K562 (cell line): ENCODE data around the gene RAB40B. TPM values are rescaled to one million over a fixed set of nuclear protein-coding genes. Genes with fewer than 3 reads are reported as not detected.

Experiments
- ATAC-seq: fragments of 200-7000 bp; cut with Tn5 transposase; 3 replicates; pipeline ENCODE4 v1.9.1; 2020; ENCODE audit warnings: moderate library complexity
- Bru-seq: library from RNA; stranded (reverse); fragments of 400-500 nt; gene quantifications from one replicate; lab custom pipeline; 2021; lab: Mats Ljungman, UMichigan
- BruChase-seq, 2 experiments: library from RNA; stranded (reverse); fragments of 400-500 nt; gene quantifications; one replicate each; lab custom pipeline; 2021; lab: Mats Ljungman, UMichigan
- BruUV-seq: library from RNA; stranded (reverse); fragments of 400-500 nt; replicated peaks from 2 replicates; lab custom pipeline; 2021; lab: Mats Ljungman, UMichigan
- CTCF ChIA-PET: fragments of 300-600 bp; formaldehyde crosslinking; extraction: SDS; loops from one replicate; lab custom pipeline; 2021; ENCODE audit warnings: low intra/inter-chr PET ratio; lab: Yijun Ruan, JAX
- POLR2A ChIA-PET: fragments of 300-600, 350-650 bp; sonication (Branson Sonifier 250); formaldehyde crosslinking; extraction: SDS; loops from one replicate; lab custom pipeline; 2021; ENCODE audit warnings: antibody characterized with exemption, inconsistent platforms; lab: Yijun Ruan, JAX
- DNase-seq, 4 experiments: peaks; one replicate each; pipeline versions ENCODE4 v3.0.0 to v3.0.0-alpha.2; 2011 to 2018; ENCODE audit warnings: low spot score in 3 of 4, mixed read lengths in 3 of 4; ENCODE audit errors: extremely low read depth in 1 of 4
- FAIRE-seq: peaks from 2 replicates; lab custom pipeline; 2011; peaks lifted over from hg19 to GRCh38; lab: Jason Lieb, UNC
- H2AFZ ChIP-seq: 2 replicates; pipeline ENCODE4 v1.6.0; 2011; ENCODE audit warnings: low read depth, low read length, control low read depth, inconsistent platforms
- H3K27ac ChIP-seq: fragments of 200-600 bp; 3 replicates; pipeline ENCODE4 v1.8.0; 2011; ENCODE audit warnings: low read depth, mild to moderate bottlenecking, control low read depth, inconsistent platforms, low read length, moderate library complexity, mixed read lengths; ENCODE audit errors: extremely low read depth
- H3K27me3 ChIP-seq, 2 experiments: fragments of 300-600 bp in 1 of 2; 2 replicates in 1 of 2; 3 replicates in 1 of 2; pipeline versions ENCODE4 v1.6.0 to v1.8.0; 2011; ENCODE audit warnings: inconsistent platforms in 2 of 2, low read length in 2 of 2, mild to moderate bottlenecking in 1 of 2, mixed read lengths in 1 of 2, moderate library complexity in 1 of 2; ENCODE audit not compliant: control insufficient read depth in 2 of 2, insufficient read depth in 2 of 2
- H3K36me3 ChIP-seq: fragments of 300-600 bp; 3 replicates; pipeline ENCODE4 v1.8.0; 2011; ENCODE audit warnings: mild to moderate bottlenecking, low read length, inconsistent platforms; ENCODE audit not compliant: control insufficient read depth, insufficient read depth
- H3K4me1 ChIP-seq, 2 experiments: fragments of 200-600 bp in 1 of 2; replicated peaks in 1 of 2; 2 replicates in 1 of 2; 3 replicates in 1 of 2; pipeline versions ENCODE4 v1.5.1 to v1.8.0; 2011; ENCODE audit warnings: inconsistent platforms in 2 of 2, low read length in 2 of 2, mild to moderate bottlenecking in 1 of 2, mixed read lengths in 1 of 2, moderate library complexity in 1 of 2; ENCODE audit not compliant: control insufficient read depth in 2 of 2, insufficient read depth in 2 of 2
- H3K4me2 ChIP-seq: 2 replicates; pipeline ENCODE4 v1.6.1; 2011; ENCODE audit warnings: low read length, control low read depth, inconsistent platforms, mixed read lengths; ENCODE audit not compliant: insufficient read depth
- H3K4me3 ChIP-seq: fragments of 200-600 bp; sonication (generic), shearing (Covaris generic); 2 replicates; pipeline ENCODE4 v1.5.1; 2016; ENCODE audit warnings: control low read depth, inconsistent platforms
- H3K79me2 ChIP-seq: fragments of 200-600 bp; 3 replicates; pipeline ENCODE4 v1.8.0; 2011; ENCODE audit warnings: low read length, inconsistent platforms; ENCODE audit not compliant: control insufficient read depth, insufficient read depth
- H3K9ac ChIP-seq, 2 experiments: 2 replicates each; pipeline versions ENCODE4 v1.6.0 to v1.6.1; 2011; ENCODE audit warnings: low read depth in 2 of 2, low read length in 2 of 2, control low read depth in 1 of 2, inconsistent platforms in 1 of 2, mild to moderate bottlenecking in 1 of 2, mixed read lengths in 1 of 2; ENCODE audit not compliant: insufficient read depth in 1 of 2
- H3K9me1 ChIP-seq: one replicate; pipeline ENCODE4 v1.6.0; 2011; ENCODE audit warnings: inconsistent platforms, mild to moderate bottlenecking, low read length, moderate library complexity; ENCODE audit not compliant: control insufficient read depth, insufficient read depth
- H3K9me3 ChIP-seq: replicated peaks from 2 replicates; pipeline ENCODE4 v1.5.1; 2011; ENCODE audit warnings: low read depth, low read length, inconsistent platforms; ENCODE audit not compliant: control insufficient read depth, insufficient read depth
- H4K20me1 ChIP-seq: replicated peaks from 2 replicates; pipeline ENCODE4 v1.6.1; 2011; ENCODE audit warnings: low read length, inconsistent platforms, mixed read lengths; ENCODE audit not compliant: control insufficient read depth, insufficient read depth
- BCL6 ChIP-seq: fragments of 250-450 bp; sonication (Bioruptor Pico); IDR thresholded peaks from 2 replicates; pipeline ENCODE4 v1.4.0; 2020
- MEIS2 ChIP-seq: fragments of 450-650 bp; IDR thresholded peaks from 2 replicates; pipeline ENCODE4 v1.6.1; 2014; ENCODE audit warnings: mild to moderate bottlenecking; ENCODE audit not compliant: partially characterized antibody
- NFE2L1 ChIP-seq: fragments of 450-650 bp; IDR thresholded peaks from 2 replicates; pipeline ENCODE4 v1.6.1; 2016; ENCODE audit warnings: missing genetic modification characterization, low read depth, mild to moderate bottlenecking, missing compliant biosample characterization, moderate library complexity, borderline replicate concordance
- NR2C2 ChIP-seq, 2 experiments: fragments of 200-800 bp in 1 of 2; sonication (Bioruptor generic) in 1 of 2; sonication (generic) in 1 of 2; formaldehyde crosslinking in 1 of 2; IDR thresholded peaks; 2 replicates each; pipeline versions ENCODE4 v1.6.1 to v1.8.0; 2016 to 2022; ENCODE audit warnings: mild to moderate bottlenecking in 1 of 2, missing compliant biosample characterization in 1 of 2, missing genetic modification characterization in 1 of 2, missing genetic modification reagents in 1 of 2
- NRF1 ChIP-seq, 2 experiments: fragments of 450-650 bp; IDR thresholded peaks in 1 of 2; conservative IDR thresholded peaks in 1 of 2; 2 replicates each; pipeline ENCODE4 v1.6.1; 2014; ENCODE audit warnings: mild to moderate bottlenecking in 2 of 2
- ZBTB43 ChIP-seq: sonication (generic); formaldehyde crosslinking; IDR thresholded peaks from 2 replicates; pipeline ENCODE4 v1.8.0; 2023; ENCODE audit warnings: mild to moderate bottlenecking, missing genetic modification reagents
- ZNF217 ChIP-seq: sonication (generic); formaldehyde crosslinking; IDR thresholded peaks from 2 replicates; pipeline ENCODE4 v1.8.0; 2022; ENCODE audit warnings: mild to moderate bottlenecking, missing genetic modification reagents
- ZNF639 ChIP-seq, 2 experiments: fragments of 200-800 bp in 1 of 2; sonication (Bioruptor generic) in 1 of 2; sonication (generic) in 1 of 2; formaldehyde crosslinking in 1 of 2; IDR thresholded peaks in 1 of 2; conservative IDR thresholded peaks in 1 of 2; 2 replicates each; pipeline versions ENCODE4 v1.5.0 to v1.6.1; 2016 to 2020; ENCODE audit warnings: missing compliant biosample characterization in 1 of 2, missing genetic modification characterization in 1 of 2, missing genetic modification reagents in 1 of 2
- WGBS: fragments of 100-300 bp; shearing (Covaris generic); methylation state at CpG from one replicate; pipeline ENCODE4 v1.1.6; 2016; ENCODE audit warnings: low coverage, mixed read lengths; ENCODE audit not compliant: insufficient coverage; ENCODE audit errors: missing lambda C conversion rate; 5-methylcytosine and 5-hydroxymethylcytosine counted together
- in situ Hi-C: fragments of 300-500 bp; cut with MboI; formaldehyde crosslinking; loops from 4 replicates; pipeline ENCODE4 v1.15.0; 2018; ENCODE audit warnings: inconsistent platforms, mixed read lengths
- intact Hi-C: fragments of 100-400 bp; cut with micrococcal nuclease; formaldehyde crosslinking; loops from 2 replicates; pipeline ENCODE4 v1.14.2; 2022
- long read RNA-seq, 3 experiments: library from polyadenylated mRNA in 2 of 3; library from RNA in 1 of 3; unstranded in 2 of 3; stranded (forward) in 1 of 3; transcript quantifications; one replicate each; pipeline ENCODE4 v2.0.0, GENCODE V29; 2019 to 2022
- polyA minus RNA-seq, 3 experiments: library from RNA; depleted of rRNA, polyadenylated mRNA; stranded (reverse); fragments of >200 nt; gene quantifications; 2 replicates each; pipeline ENCODE4 v1.2.3, GENCODE V29; 2011
- polyA plus RNA-seq, 8 experiments: library from polyadenylated mRNA; depleted of rRNA in 4 of 8; stranded (reverse) in 5 of 8; unstranded in 3 of 8; fragments of >200 nt; fragmentation: Nextera tagmentation in 2 of 8; fragmentation: Illumina TruSeq in 1 of 8; extraction: Ambion mirVana in 2 of 8; extraction: Trizol in 1 of 8; gene quantifications; 2 replicates each; pipeline versions ENCODE4 v1.2.1 to v1.2.3, GENCODE V29; 2011 to 2014; ENCODE audit warnings: inconsistent platforms in 1 of 8, missing spikeins in 1 of 8
- total RNA-seq, 7 experiments: library from RNA; depleted of rRNA in 6 of 7; stranded (reverse); fragments of >200 nt in 6 of 7; fragmentation: Illumina TruSeq in 2 of 7; extraction: Trizol in 2 of 7; gene quantifications; 2 replicates each; pipeline versions ENCODE4 v1.2.1 to v1.2.3, GENCODE V29; 2011 to 2021; ENCODE audit warnings: low replicate concordance in 1 of 7

The RAB40B gene
- total RNA-seq (2011; cell fraction: chromatin; rRNA removed; ENCODE audit: low replicate concordance), result 4.8 and 7.6 TPM in 2 replicates
- total RNA-seq (2011; cell fraction: nucleolus; rRNA removed), result 3.3 and 3.8 TPM in 2 replicates
- 1.7 and 5.0 TPM in 2 replicates for total RNA-seq (2011; cell fraction: nucleoplasm; rRNA removed)
- 2.0 and 6.2 TPM in 2 replicates for total RNA-seq (2014; rRNA removed)
- total RNA-seq (2014; rRNA removed; fragmentation: Illumina TruSeq; extraction: Trizol), result 0.99 and 1.1 TPM in 2 replicates
- total RNA-seq (2015; rRNA removed; fragmentation: Illumina TruSeq; extraction: Trizol), result 0.64 and 1.2 TPM in 2 replicates
- total RNA-seq (2021), result 3.6 and 3.8 TPM in 2 replicates
- polyA plus RNA-seq (2011; rRNA removed), result 2.5 and 2.7 TPM in 2 replicates
- polyA plus RNA-seq (2011; cell fraction: cytosol; rRNA removed), result 4.3 and 9.2 TPM in 2 replicates
- polyA plus RNA-seq (2011; cell fraction: nucleus; rRNA removed), result 3.6 and 6.3 TPM in 2 replicates
- 3.7 and 4.9 TPM in 2 replicates for polyA plus RNA-seq (2012)
- polyA plus RNA-seq (2014; fragmentation: Illumina TruSeq; extraction: Trizol), result 1.4 and 3.2 TPM in 2 replicates
- under 1 TPM; 0.13 to 0.38 TPM for polyA plus RNA-seq (2014; fragmentation: Nextera tagmentation; extraction: Ambion mirVana)
- 3.2 and 4.6 TPM in 2 replicates for polyA plus RNA-seq (2014; rRNA removed)
- 0.56 and 0.60 TPM in 2 replicates for polyA minus RNA-seq (2011; rRNA and poly(A)+ RNA removed)
- polyA minus RNA-seq (2011; cell fraction: cytosol; rRNA and poly(A)+ RNA removed), result 1.2 and 3.5 TPM in 2 replicates
- polyA minus RNA-seq (2011; cell fraction: nucleus; rRNA and poly(A)+ RNA removed), result 1.9 and 2.1 TPM in 2 replicates
- Bru-seq, nascent RNA, result percentile 38 among the genes with signal in this experiment
- BruChase-seq, experiment 1, labeled RNA remaining after a 2-hour chase, result percentile 39 among the genes with signal in this experiment
- BruChase-seq, experiment 2, labeled RNA remaining after a 6-hour chase, result percentile 37 among the genes with signal in this experiment
- long read RNA-seq, experiment 1, transcript RAB40B-206 (6 exons, 3,859 nt), result major isoform, 5 of 8 reads
- long read RNA-seq, experiment 1, partial matches to known transcripts, result 0 of 8 reads
- long read RNA-seq, experiment 1, other reads (novel, unspliced or antisense), result 2 of 8 reads
- long read RNA-seq, experiment 2, partial matches to known transcripts, result 3 of 8 reads
- long read RNA-seq, experiment 2, other reads (novel, unspliced or antisense), result 0 of 8 reads
- long read RNA-seq, experiment 3, partial matches to known transcripts, result 0 of 4 reads
- long read RNA-seq, experiment 3, other reads (novel, unspliced or antisense), result 0 of 4 reads

- peaks cover 3% of the 10 kb centered on the region for H3K9me1 ChIP-seq
- FAIRE-seq (peak; percentile 92), ATAC-seq (peak; percentile 100), DNase-seq (peak; percentile 98 to 99 (median 98))
- 0 out of 2 replicates have a peak, but pooled peaks cover 2% of the 10 kb centered on the region for H4K20me1 ChIP-seq
- BruUV-seq, result no TSS peak
- H3K9me3 ChIP-seq, result peaks cover 8% of the 10 kb centered on the region
- peak within 1 kb of the TSS; percentile 92 for H2AFZ ChIP-seq
- intact Hi-C loops, result no loop called here
- no peak within 1 kb of the TSS for H3K27ac ChIP-seq
- H3K4me2 ChIP-seq, result peak within 1 kb of the TSS; percentile 80
- 0% methylated on average over 58 of the region's 112 CpGs for WGBS
- H3K9ac ChIP-seq, result peak within 1 kb of the TSS in 1 of 2 experiments; percentile 91; a peak in 3 of 4 replicates
- peaks cover 0 to 6% of the 10 kb centered on the region in 2 experiments; a peak in 2 of 5 replicates for H3K27me3 ChIP-seq
- no peaks in the 10 kb centered on the region for H3K36me3 ChIP-seq
- H3K4me3 ChIP-seq, result peak within 1 kb of the TSS; percentile 53
- no peaks in the 10 kb centered on the region for H3K79me2 ChIP-seq
- POLR2A ChIA-PET, result interaction anchor here (0.6 kb wide), 1 partner anchor 13 kb away, joined by 3 read pairs; no protein-coding TSS in a partner anchor
- in situ Hi-C loops, result no loop called here
- CTCF ChIA-PET, result no interaction called here
- H3K4me1 ChIP-seq, result peaks cover 0 to 42% of the 10 kb centered on the region in 2 experiments; a peak in 3 of 5 replicates
- TF ChIP-seq NRF1 (conservative IDR thresholded peaks at IDR 0.05 in 1 of 2, IDR thresholded peaks at IDR 0.05 in 1 of 2) (peak; percentile 52 to 57; a peak in 2 of 4 replicates), ZNF217 (CRISPR knock-in tag) (no peak), ZBTB43 (CRISPR knock-in tag) (no peak), NFE2L1 (tag) (no peak), BCL6 (CRISPR knock-in tag) (no peak), NR2C2 (CRISPR knock-in tag; IDR thresholded peaks at IDR 0.05) (no peak), NR2C2 (tag; IDR thresholded peaks at IDR 0.05) (peak; percentile 71; the same call in 1 of the 2 replicates), MEIS2 (peak; percentile 85), ZNF639 (CRISPR knock-in tag; conservative IDR thresholded peaks at IDR 0.05 in 1 of 2, IDR thresholded peaks at IDR 0.05 in 1 of 2) (0 out of 4 replicates have a peak, but pooled peaks of 1 of the 2 experiments have one; percentile 54)
Observed at GRCh38 chr17:82698065-82698973, at the start of gene RAB40B. RAB40B (minus strand) TSS chr17:82698698; CDS start chr17:82698596, 102 bp downstream.
